Thyroid gland (tissue), 4 donors: Measurements from ENCODE around the gene CHAF1B. TPM values are rescaled to one million over a fixed set of nuclear protein-coding genes. Genes with fewer than 3 reads are reported as not detected.
"Not testable (repeated sequence)": the region's sequence is repeated elsewhere in the genome, so short reads cannot be mapped to it uniquely, and the experiment has no call there.

Source experiments
- DNase-seq, 2 donors: peaks; one replicate each; pipeline ENCODE4 v3.0.0-alpha.2; 2019
- H3K27ac ChIP-seq, 3 donors: fragments of 200-600 bp; sonication (generic); 1 replicate in 2 of 3; 2 replicates in 1 of 3; pipeline ENCODE4 v1.5.1; 2016 to 2019; ENCODE audit warnings: mild to moderate bottlenecking in 1 of 3, moderate library complexity in 1 of 3
- H3K27me3 ChIP-seq: fragments of 200-600 bp; sonication (generic); one replicate; pipeline ENCODE4 v1.5.1; 2019
- H3K36me3 ChIP-seq, 2 donors: fragments of 200-600 bp; sonication (generic); one replicate each; pipeline ENCODE4 v1.5.1; 2016 to 2019
- H3K4me1 ChIP-seq, 2 donors: fragments of 200-600 bp; sonication (generic); one replicate each; pipeline ENCODE4 v1.5.1; 2017 to 2019
- H3K4me3 ChIP-seq, 3 donors: fragments of 200-600 bp; sonication (generic); replicated peaks in 1 of 3; 1 replicate in 2 of 3; 2 replicates in 1 of 3; pipeline ENCODE4 v1.5.1; 2016; ENCODE audit warnings: mild to moderate bottlenecking in 1 of 3
- H3K9me3 ChIP-seq: fragments of 200-600 bp; sonication (generic); one replicate; pipeline ENCODE4 v1.5.1; 2017
- CTCF ChIP-seq, 6 experiments: fragments of 200-600 bp in 3 of 6; fragments of 450-650 bp in 3 of 6; sonication (generic) in 3 of 6; IDR thresholded peaks; one replicate each; pipeline ENCODE4 v1.5.1; 2016 to 2019; ENCODE audit warnings: antibody characterized with exemption in 6 of 6, mild to moderate bottlenecking in 2 of 6, inconsistent platforms in 1 of 6, moderate library complexity in 1 of 6
- POLR2A ChIP-seq, 2 donors: fragments of 450-650 bp; IDR thresholded peaks; one replicate each; pipeline ENCODE4 v1.6.1; 2017; ENCODE audit warnings: antibody characterized with exemption in 2 of 2, mild to moderate bottlenecking in 2 of 2, moderate library complexity in 1 of 2
- WGBS, 2 donors: methylation state at CpG; one replicate each; pipeline ENCODE4 v1.1.5; 2017; 5-methylcytosine and 5-hydroxymethylcytosine counted together
- intact Hi-C: fragments of 100-400 bp; cut with DNase I; formaldehyde crosslinking; loops from one replicate; pipeline ENCODE4 v1.15.1; 2023
- total RNA-seq, 4 donors: library from RNA; depleted of rRNA; stranded (reverse); fragments of >200 nt; gene quantifications; one replicate each; pipeline ENCODE4 v1.2.3, GENCODE V29; 2016

The CHAF1B gene
- total RNA-seq, 4 donors from 2014 or later: 0.89 to 1.7 (median 0.99) TPM

- Histone ChIP-seq H3K4me1 (no peaks in the 10 kb centered on the region), H3K36me3 (no peaks in the 10 kb centered on the region), H3K27ac (no peak overlapping the region), H3K27me3 (no peaks in the 10 kb centered on the region), H3K9me3 (no peaks in the 10 kb centered on the region), H3K4me3 (no peak overlapping the region)
- intact Hi-C loops: no loop called here
- DNase-seq: no peak
- WGBS, 2 donors: 93 to 98% methylated on average over 4 of the region's 4 CpGs
- TF ChIP-seq POLR2A (IDR thresholded peaks at IDR 0.05) (no peak), CTCF (IDR thresholded peaks at IDR 0.05) (no peak)
Observed at GRCh38 chr21:36396971-36397370, 11.8 kb downstream of the CHAF1B start.

- H3K4me1 ChIP-seq: no peaks in the 10 kb centered on the region
- no peaks in the 10 kb centered on the region for H3K36me3 ChIP-seq
Observed at GRCh38 chr21:36397606-36398005, 12.4 kb downstream of the CHAF1B start.

GRCh38 chr21:36399736-36400135 is 14.5 kb downstream of the CHAF1B start:
- WGBS, 2 donors: 98 to 99% methylated on average over 8 to 9 of the region's 9 CpGs
- H3K4me3 ChIP-seq, H3K9me3 ChIP-seq, DNase-seq, H3K36me3 ChIP-seq, H3K27ac ChIP-seq, H3K4me1 ChIP-seq, intact Hi-C loops, H3K27me3 ChIP-seq: not testable (repeated sequence)

More at GRCh38 chr21:36397606-36398005, 12.4 kb downstream of the CHAF1B start:
- no peak overlapping the region for H3K4me3 ChIP-seq
- H3K27me3 ChIP-seq: no peaks in the 10 kb centered on the region
- DNase-seq: no peak
- TF ChIP-seq POLR2A (IDR thresholded peaks at IDR 0.05) (no peak), CTCF (IDR thresholded peaks at IDR 0.05) (no peak)
- H3K9me3 ChIP-seq: no peaks in the 10 kb centered on the region
- WGBS, 2 donors: 87 to 92% methylated on average over 5 of the region's 5 CpGs
- intact Hi-C loops: no loop called here
- no peak overlapping the region for H3K27ac ChIP-seq

GRCh38 chr21:36400719-36401118 is 15.5 kb downstream of the CHAF1B start:
- no peaks in the 10 kb centered on the region for H3K27me3 ChIP-seq
- H3K4me3 ChIP-seq: no peak overlapping the region
- no peak for TF ChIP-seq CTCF (IDR thresholded peaks at IDR 0.05)
- no peak for TF ChIP-seq POLR2A (IDR thresholded peaks at IDR 0.05)
- no peak for DNase-seq
- WGBS, 2 donors: 95 to 96% methylated on average over 8 of the region's 8 CpGs
- no peaks in the 10 kb centered on the region for H3K4me1 ChIP-seq
- H3K36me3 ChIP-seq: no peaks in the 10 kb centered on the region
- intact Hi-C loops: no loop called here
- H3K27ac ChIP-seq: no peak overlapping the region
- no peaks in the 10 kb centered on the region for H3K9me3 ChIP-seq

GRCh38 chr21:36402339-36402738 is 17.1 kb downstream of the CHAF1B start:
- TF ChIP-seq POLR2A (IDR thresholded peaks at IDR 0.05) (no peak), CTCF (IDR thresholded peaks at IDR 0.05) (no peak)
- WGBS, 2 donors: 94 to 96% methylated on average over 1 of the region's 1 CpG
- Histone ChIP-seq H3K36me3 (no peaks in the 10 kb centered on the region), H3K9me3 (no peaks in the 10 kb centered on the region), H3K4me3 (no peak overlapping the region), H3K4me1 (no peaks in the 10 kb centered on the region), H3K27me3 (no peaks in the 10 kb centered on the region), H3K27ac (no peak overlapping the region)
- DNase-seq: no peak
- intact Hi-C loops: no loop called here

- H3K27me3 ChIP-seq: no peaks in the 10 kb centered on the region
- no peaks in the 10 kb centered on the region for H3K4me1 ChIP-seq
- no peaks in the 10 kb centered on the region for H3K36me3 ChIP-seq
- DNase-seq: no peak
- intact Hi-C loops: no loop called here
- no peak for TF ChIP-seq POLR2A (IDR thresholded peaks at IDR 0.05)
- no peak for TF ChIP-seq CTCF (IDR thresholded peaks at IDR 0.05)
- no peak overlapping the region for H3K27ac ChIP-seq
- no peaks in the 10 kb centered on the region for H3K9me3 ChIP-seq
- 93 to 94% methylated on average over 5 of the region's 5 CpGs for WGBS, 2 donors
- no peak overlapping the region for H3K4me3 ChIP-seq
Observed at GRCh38 chr21:36403713-36404112, 18.5 kb downstream of the CHAF1B start.
